Right lobe of liver (tissue), 4 donors: Measurements from ENCODE around the gene REV3L.

Experiments
- CTCF ChIP-seq, 4 donors: fragments of 200-600 bp in 3 of 4; fragments of 450-650 bp in 1 of 4; IDR thresholded peaks; one replicate each; pipeline versions ENCODE4 v1.5.1 to v1.8.0; 2016 to 2022; ENCODE audit warnings: antibody characterized with exemption in 4 of 4, mild to moderate bottlenecking in 2 of 4
- POLR2A ChIP-seq: fragments of 450-650 bp; IDR thresholded peaks from one replicate; pipeline ENCODE4 v1.6.1; 2017; ENCODE audit warnings: antibody characterized with exemption, mild to moderate bottlenecking
- donor health status: DM: no; HTN: no; CAD: no.
- donor health status: DM: no; HTN: no; CAD: no.
- donor health status: DM: no; HTN: yes; CAD: no.

DNA sequence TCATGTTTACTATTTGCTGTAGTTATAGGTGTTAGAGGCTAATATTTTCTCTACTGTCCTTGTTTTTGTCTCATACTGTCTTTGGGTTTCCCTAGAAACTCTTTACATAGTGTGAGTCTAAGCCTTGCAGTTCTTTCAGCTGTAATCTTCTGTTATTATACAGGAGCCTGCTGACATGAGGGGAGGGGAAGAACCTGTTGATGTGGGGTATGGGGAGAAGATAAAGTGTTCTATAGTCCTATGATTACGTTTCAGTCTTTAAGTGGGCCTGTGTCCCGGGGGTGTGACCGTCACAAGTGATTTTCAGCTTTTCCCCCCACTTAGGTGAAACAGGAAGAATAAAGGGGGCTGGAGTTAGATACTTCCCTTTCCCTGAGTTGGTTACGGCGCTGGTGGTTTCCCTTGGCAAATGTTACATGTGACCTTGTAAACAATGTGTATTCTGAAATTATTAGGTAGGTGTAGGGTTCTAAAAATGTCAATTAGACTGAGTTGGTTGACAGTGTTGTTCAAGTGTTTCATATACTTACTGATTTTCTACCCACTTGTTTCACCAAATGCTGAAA is 41.3 kb downstream of the REV3L start:
- no peak for TF ChIP-seq POLR2A
- no peak for TF ChIP-seq CTCF (IDR thresholded peaks at IDR 0.05)
